Neural progenitor cell (in vitro differentiated cells): ENCODE measurements around the gene TULP3. TPM values are rescaled to one million over a fixed set of nuclear protein-coding genes. Genes with fewer than 3 reads are reported as not detected.

ENCODE experiments used
- DNase-seq: peaks from one replicate; pipeline ENCODE4 v3.0.0-alpha.2; 2016; ENCODE audit warnings: low spot score
- H2AFZ ChIP-seq: fragments of 200-600 bp; sonication (generic); replicated peaks from 2 replicates; pipeline ENCODE4 v1.6.1; 2016; ENCODE audit warnings: antibody characterized with exemption
- H3F3A ChIP-seq: fragments of 200-600 bp; sonication (generic); 2 replicates; pipeline ENCODE4 v1.6.1; 2016; ENCODE audit warnings: antibody characterized with exemption, low read depth
- H3K27ac ChIP-seq: fragments of 200-600 bp; sonication (generic); 2 replicates; pipeline ENCODE4 v1.5.1; 2016; ENCODE audit warnings: mild to moderate bottlenecking
- H3K27me3 ChIP-seq: fragments of 200-600 bp; sonication (generic); 2 replicates; pipeline ENCODE4 v1.6.1; 2016; ENCODE audit warnings: mild to moderate bottlenecking, moderate library complexity
- H3K36me3 ChIP-seq: fragments of 200-600 bp; sonication (generic); 2 replicates; pipeline ENCODE4 v1.5.1; 2016
- H3K4me1 ChIP-seq: fragments of 200-600 bp; sonication (generic); 2 replicates; pipeline ENCODE4 v1.6.1; 2016; ENCODE audit warnings: mixed run types
- H3K4me2 ChIP-seq: fragments of 200-600 bp; sonication (generic); 2 replicates; pipeline ENCODE4 v1.6.1; 2016
- H3K4me3 ChIP-seq: fragments of 200-600 bp; sonication (generic); 2 replicates; pipeline ENCODE4 v1.5.1; 2016
- H3K79me2 ChIP-seq: fragments of 200-600 bp; sonication (generic); 2 replicates; pipeline ENCODE4 v1.6.1; 2016; ENCODE audit warnings: low read depth
- H3K9ac ChIP-seq: fragments of 200-600 bp; sonication (generic); 2 replicates; pipeline ENCODE4 v1.6.1; 2016
- H3K9me3 ChIP-seq: fragments of 200-600 bp; sonication (generic); 2 replicates; pipeline ENCODE4 v1.5.1; 2016; ENCODE audit warnings: low read depth
- H4K20me1 ChIP-seq: fragments of 200-600 bp; sonication (generic); 2 replicates; pipeline ENCODE4 v1.6.1; 2016; ENCODE audit warnings: low read depth
- H3K27ac Mint-ChIP-seq: 3 replicates; pipeline ENCODE4 v1.8.0; 2021; ENCODE audit warnings: mixed read lengths
- H3K27me3 Mint-ChIP-seq: 2 replicates; pipeline ENCODE4 v1.8.0; 2022; ENCODE audit warnings: low read depth, mild to moderate bottlenecking, inconsistent platforms, moderate library complexity, mixed read lengths; ENCODE audit not compliant: insufficient read depth
- H3K36me3 Mint-ChIP-seq: 3 replicates; pipeline ENCODE4 v1.8.0; 2021; ENCODE audit warnings: mixed read lengths
- H3K4me1 Mint-ChIP-seq: 3 replicates; pipeline ENCODE4 v1.8.0; 2021; ENCODE audit warnings: mixed read lengths
- H3K4me3 Mint-ChIP-seq: 3 replicates; pipeline ENCODE4 v1.8.0; 2021; ENCODE audit warnings: mild to moderate bottlenecking, moderate library complexity, mixed read lengths
- H3K9me3 Mint-ChIP-seq: 3 replicates; pipeline ENCODE4 v1.8.0; 2020; ENCODE audit warnings: mixed read lengths
- EZH2 ChIP-seq: fragments of 200-600 bp; sonication (generic); IDR thresholded peaks from 2 replicates; pipeline ENCODE4 v1.6.1; 2017; ENCODE audit warnings: antibody characterized with exemption, mild to moderate bottlenecking, moderate library complexity
- EZH2phosphoT487 ChIP-seq: fragments of 200-600 bp; sonication (generic); IDR thresholded peaks from 2 replicates; pipeline ENCODE4 v1.6.1; 2017; ENCODE audit warnings: antibody characterized with exemption
- total RNA-seq: library from RNA; depleted of rRNA; stranded (reverse); fragments of >200 nt; gene quantifications from 2 replicates; pipeline ENCODE4 v1.2.3, GENCODE V29; 2015; ENCODE audit warnings: low replicate concordance
- TF ChIP-seq, protein P1 (sequence below): fragments of 200-600 bp; sonication (generic); IDR thresholded peaks from 2 replicates; pipeline ENCODE4 v1.5.1; 2017; ENCODE audit warnings: antibody characterized with exemption, mild to moderate bottlenecking

TULP3 gene
- total RNA-seq, 1 donor from 2014 or later, result 33.4 TPM

DNA sequence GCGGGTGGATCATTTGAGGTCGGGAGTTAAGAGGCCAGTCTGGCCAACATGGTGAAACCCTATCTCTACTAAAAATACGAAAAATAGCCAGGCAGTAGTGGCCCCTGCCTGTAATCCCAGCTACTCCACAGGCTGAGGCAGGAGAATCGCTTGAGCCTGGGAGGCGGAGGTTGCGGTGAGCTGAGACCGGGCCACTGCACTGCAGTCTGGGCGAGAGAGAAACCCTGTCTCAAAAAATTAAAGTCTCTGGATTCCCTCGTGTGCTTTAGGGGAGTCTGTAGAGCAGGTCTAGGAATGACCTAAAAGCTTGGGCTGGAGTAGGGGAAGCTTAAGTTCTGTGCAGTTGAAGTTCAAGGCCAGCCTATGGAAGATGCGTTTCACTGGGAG is 697 bp upstream of the TULP3 start:
- Histone ChIP-seq H3K9me3 (no peaks in the 10 kb centered on the region), H3K9ac (no peak overlapping the region), H3K4me2 (peak overlapping the region; percentile 69), H3K79me2 (peaks cover 51% of the 10 kb centered on the region), H3K27ac (peak overlapping the region; percentile 38), H4K20me1 (peaks cover 48% of the 10 kb centered on the region), H3K4me3 (peak overlapping the region; percentile 92), H3K27me3 (no peaks in the 10 kb centered on the region), H3K4me1 (peaks cover 11% of the 10 kb centered on the region), H2AFZ (peak overlapping the region; percentile 30), H3K36me3 (peaks cover 6% of the 10 kb centered on the region), H3F3A (peaks cover 64% of the 10 kb centered on the region)
- no peaks in the 10 kb centered on the region for H3K9me3 Mint-ChIP-seq
- TF ChIP-seq EZH2phosphoT487, result no peak
- TF ChIP-seq EZH2, result no peak
- TF ChIP-seq, protein P1, sequence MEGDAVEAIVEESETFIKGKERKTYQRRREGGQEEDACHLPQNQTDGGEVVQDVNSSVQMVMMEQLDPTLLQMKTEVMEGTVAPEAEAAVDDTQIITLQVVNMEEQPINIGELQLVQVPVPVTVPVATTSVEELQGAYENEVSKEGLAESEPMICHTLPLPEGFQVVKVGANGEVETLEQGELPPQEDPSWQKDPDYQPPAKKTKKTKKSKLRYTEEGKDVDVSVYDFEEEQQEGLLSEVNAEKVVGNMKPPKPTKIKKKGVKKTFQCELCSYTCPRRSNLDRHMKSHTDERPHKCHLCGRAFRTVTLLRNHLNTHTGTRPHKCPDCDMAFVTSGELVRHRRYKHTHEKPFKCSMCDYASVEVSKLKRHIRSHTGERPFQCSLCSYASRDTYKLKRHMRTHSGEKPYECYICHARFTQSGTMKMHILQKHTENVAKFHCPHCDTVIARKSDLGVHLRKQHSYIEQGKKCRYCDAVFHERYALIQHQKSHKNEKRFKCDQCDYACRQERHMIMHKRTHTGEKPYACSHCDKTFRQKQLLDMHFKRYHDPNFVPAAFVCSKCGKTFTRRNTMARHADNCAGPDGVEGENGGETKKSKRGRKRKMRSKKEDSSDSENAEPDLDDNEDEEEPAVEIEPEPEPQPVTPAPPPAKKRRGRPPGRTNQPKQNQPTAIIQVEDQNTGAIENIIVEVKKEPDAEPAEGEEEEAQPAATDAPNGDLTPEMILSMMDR, result no peak
- H3K27ac Mint-ChIP-seq, result peak overlapping the region; percentile 95
- peaks cover 13% of the 10 kb centered on the region for H3K36me3 Mint-ChIP-seq
- peaks cover 36% of the 10 kb centered on the region for H3K4me1 Mint-ChIP-seq
- peak overlapping the region; percentile 98 for H3K4me3 Mint-ChIP-seq
- no peak for DNase-seq
- peaks cover 4% of the 10 kb centered on the region for H3K27me3 Mint-ChIP-seq

DNA sequence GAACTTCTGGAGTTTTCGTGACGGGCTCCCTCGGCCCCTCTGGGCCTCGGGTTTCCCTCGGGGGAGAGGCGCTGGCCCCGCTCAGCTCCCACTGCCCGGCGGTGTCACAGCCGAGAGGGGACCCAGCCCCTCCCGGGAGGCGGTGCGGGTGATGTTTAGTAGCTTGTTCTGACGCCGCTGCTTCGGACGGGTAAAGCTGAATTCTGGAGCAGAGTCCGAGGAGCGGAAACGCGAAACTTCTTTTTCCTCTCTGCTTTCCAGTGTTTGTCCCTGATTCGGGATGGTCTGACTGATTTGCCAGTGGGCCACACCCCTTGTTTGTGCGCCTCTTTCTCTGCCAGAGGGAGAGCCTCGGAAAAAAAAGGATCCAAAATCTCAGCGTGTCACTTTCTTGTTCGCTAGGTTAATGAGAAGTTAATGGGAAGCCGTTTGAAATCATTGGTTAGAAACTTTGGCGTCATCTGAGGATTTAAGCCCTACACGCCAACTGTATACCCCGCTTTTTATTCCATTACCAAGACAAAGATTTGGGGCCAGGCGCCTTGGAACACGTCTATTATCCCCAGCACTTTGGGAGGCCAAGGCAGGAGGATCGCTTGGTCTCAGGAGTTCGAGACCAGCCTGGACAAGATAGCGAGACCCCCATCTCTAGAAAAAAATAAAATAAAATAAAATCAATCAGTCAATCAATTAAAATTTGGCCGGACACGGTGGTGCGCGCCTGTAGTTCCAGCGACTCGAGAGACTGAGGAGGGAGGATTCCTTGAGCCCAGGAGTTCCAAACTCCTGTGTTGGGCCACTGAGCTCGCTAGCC is 756 bp downstream of the TULP3 start:
- peaks cover 55% of the 10 kb centered on the region for H3K79me2 ChIP-seq
- peak overlapping the region; percentile 92 for H3K4me3 ChIP-seq
- peaks cover 51% of the 10 kb centered on the region for H4K20me1 ChIP-seq
- H3K36me3 ChIP-seq, result no peaks in the 10 kb centered on the region
- TF ChIP-seq EZH2 (no peak), EZH2phosphoT487 (no peak)
- TF ChIP-seq, protein P1, result no peak
- H3K27ac ChIP-seq, result peak overlapping the region; percentile 89
- peaks cover 6% of the 10 kb centered on the region for H3K36me3 Mint-ChIP-seq
- H3K9ac ChIP-seq, result peak overlapping the region; percentile 36
- peak overlapping the region; percentile 82 for H2AFZ ChIP-seq
- H3K4me2 ChIP-seq, result peak overlapping the region; percentile 89
- peaks cover 58% of the 10 kb centered on the region for H3F3A ChIP-seq
- peaks cover 42% of the 10 kb centered on the region for H3K4me1 Mint-ChIP-seq
- peak; percentile 83 for DNase-seq
- H3K27me3 ChIP-seq, result no peaks in the 10 kb centered on the region
- H3K9me3 ChIP-seq, result no peaks in the 10 kb centered on the region
- no peaks in the 10 kb centered on the region for H3K27me3 Mint-ChIP-seq
- no peaks in the 10 kb centered on the region for H3K9me3 Mint-ChIP-seq
- H3K27ac Mint-ChIP-seq, result peak overlapping the region; percentile 67
- H3K4me1 ChIP-seq, result peaks cover 13% of the 10 kb centered on the region
- H3K4me3 Mint-ChIP-seq, result peak overlapping the region; percentile 98

DNA sequence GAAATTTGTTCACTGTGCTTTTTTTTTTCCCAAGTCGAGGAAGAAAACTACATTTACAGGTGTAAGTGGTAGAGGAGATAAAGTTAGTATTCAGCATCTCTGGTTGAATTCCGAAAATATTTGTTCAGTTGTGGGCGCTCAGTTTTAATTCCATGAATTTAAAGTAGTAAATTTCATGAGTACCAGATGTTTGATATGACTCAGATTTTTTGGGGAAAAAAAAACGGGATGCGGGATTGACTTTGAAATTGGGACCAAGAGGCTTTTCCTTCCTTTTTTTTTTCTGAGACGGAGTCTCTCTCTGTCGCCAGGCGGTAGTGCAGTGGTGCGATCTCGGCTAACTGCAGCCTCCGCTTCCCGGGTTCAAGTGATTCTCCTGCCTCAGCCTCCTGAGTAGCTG is 1.6 kb downstream of the TULP3 start:
- peak overlapping the region; percentile 92 for H3K4me3 ChIP-seq
- Mint-ChIP-seq H3K9me3 (no peaks in the 10 kb centered on the region), H3K4me1 (peaks cover 42% of the 10 kb centered on the region), H3K4me3 (peak overlapping the region; percentile 98), H3K27me3 (no peaks in the 10 kb centered on the region), H3K27ac (no peak overlapping the region), H3K36me3 (peaks cover 6% of the 10 kb centered on the region)
- H3K27me3 ChIP-seq, result no peaks in the 10 kb centered on the region
- no peaks in the 10 kb centered on the region for H3K9me3 ChIP-seq
- H3K36me3 ChIP-seq, result no peaks in the 10 kb centered on the region
- no peak overlapping the region for H3K27ac ChIP-seq
- peaks cover 58% of the 10 kb centered on the region for H3K79me2 ChIP-seq
- H3K9ac ChIP-seq, result no peak overlapping the region
- TF ChIP-seq, protein P1, result no peak
- TF ChIP-seq EZH2, result no peak
- no peak overlapping the region for H2AFZ ChIP-seq
- no peak for DNase-seq
- peak overlapping the region; percentile 89 for H3K4me2 ChIP-seq
- peaks cover 13% of the 10 kb centered on the region for H3K4me1 ChIP-seq
- peaks cover 52% of the 10 kb centered on the region for H3F3A ChIP-seq
- peaks cover 51% of the 10 kb centered on the region for H4K20me1 ChIP-seq
